DOHH2 (cell line): ENCODE measurements around the gene ABHD12B.
"Not testable (repeated sequence)": the region's sequence is repeated elsewhere in the genome, so short reads cannot be mapped to it uniquely, and the experiment has no call there.

Experiments used
- H3F3A ChIP-seq: fragments of 200-600 bp; sonication (generic), shearing (Covaris generic); 2 replicates; pipeline ENCODE4 v1.6.0; 2016; ENCODE audit warnings: antibody characterized with exemption, mild to moderate bottlenecking; ENCODE audit not compliant: control insufficient read depth, insufficient read depth
- H3K27ac ChIP-seq: fragments of 200-600 bp; sonication (generic); 2 replicates; pipeline ENCODE4 v1.5.1; 2014; ENCODE audit warnings: low read depth, mild to moderate bottlenecking, low read length, moderate library complexity
- H3K27me3 ChIP-seq: fragments of 200-600 bp; sonication (generic); 2 replicates; pipeline ENCODE4 v1.6.1; 2014; ENCODE audit warnings: mild to moderate bottlenecking, low read length, mixed read lengths; ENCODE audit not compliant: control insufficient read depth
- H3K36me3 ChIP-seq: fragments of 200-600 bp; sonication (generic); 2 replicates; pipeline ENCODE4 v1.6.1; 2014; ENCODE audit warnings: mild to moderate bottlenecking, low read length, moderate library complexity, mixed read lengths; ENCODE audit not compliant: control insufficient read depth
- H3K4me1 ChIP-seq: fragments of 200-600 bp; sonication (generic); 2 replicates; pipeline ENCODE4 v1.6.1; 2014; ENCODE audit warnings: mild to moderate bottlenecking, low read length, mixed read lengths; ENCODE audit not compliant: control insufficient read depth
- H3K4me2 ChIP-seq: fragments of 200-600 bp; sonication (generic); 2 replicates; pipeline ENCODE4 v1.6.0; 2014; ENCODE audit warnings: mild to moderate bottlenecking, low read length, moderate library complexity
- H3K4me3 ChIP-seq: fragments of 200-600 bp; sonication (generic); 2 replicates; pipeline ENCODE4 v1.5.1; 2014; ENCODE audit warnings: mild to moderate bottlenecking, low read length, mixed read lengths
- H3K79me2 ChIP-seq: fragments of 200-600 bp; sonication (generic); 2 replicates; pipeline ENCODE4 v1.6.1; 2014; ENCODE audit warnings: mild to moderate bottlenecking, low read length, mixed read lengths; ENCODE audit not compliant: control insufficient read depth
- H3K9me2 ChIP-seq: fragments of 200-600 bp; sonication (generic); replicated peaks from 2 replicates; pipeline ENCODE4 v1.6.1; 2014; ENCODE audit warnings: mild to moderate bottlenecking, low read length, mixed read lengths; ENCODE audit not compliant: control insufficient read depth
- H3K9me3 ChIP-seq: fragments of 200-600 bp; sonication (generic); 2 replicates; pipeline ENCODE4 v1.6.1; 2014; ENCODE audit warnings: antibody characterized with exemption, low read length, mixed read lengths; ENCODE audit not compliant: control insufficient read depth, insufficient read depth
- H4K20me1 ChIP-seq: fragments of 200-600 bp; sonication (generic); 2 replicates; pipeline ENCODE4 v1.6.0; 2014; ENCODE audit warnings: low read depth, mild to moderate bottlenecking, antibody characterized with exemption, low read length, moderate library complexity; ENCODE audit not compliant: control insufficient read depth, insufficient read depth
- EZH2phosphoT487 ChIP-seq: fragments of 200-600 bp; sonication (generic); IDR thresholded peaks from 2 replicates; pipeline ENCODE4 v1.6.1; 2017; ENCODE audit warnings: borderline replicate concordance, mild to moderate bottlenecking, antibody characterized with exemption, low read length, moderate library complexity, mixed read lengths
- TF ChIP-seq, protein P1 (sequence below): fragments of 200-600 bp; sonication (generic); IDR thresholded peaks from one replicate; pipeline ENCODE4 v1.5.1; 2014; ENCODE audit warnings: antibody characterized with exemption, mild to moderate bottlenecking, low read depth, low read length; ENCODE audit not compliant: poor library complexity, severe bottlenecking

Gene ABHD12B

DNA sequence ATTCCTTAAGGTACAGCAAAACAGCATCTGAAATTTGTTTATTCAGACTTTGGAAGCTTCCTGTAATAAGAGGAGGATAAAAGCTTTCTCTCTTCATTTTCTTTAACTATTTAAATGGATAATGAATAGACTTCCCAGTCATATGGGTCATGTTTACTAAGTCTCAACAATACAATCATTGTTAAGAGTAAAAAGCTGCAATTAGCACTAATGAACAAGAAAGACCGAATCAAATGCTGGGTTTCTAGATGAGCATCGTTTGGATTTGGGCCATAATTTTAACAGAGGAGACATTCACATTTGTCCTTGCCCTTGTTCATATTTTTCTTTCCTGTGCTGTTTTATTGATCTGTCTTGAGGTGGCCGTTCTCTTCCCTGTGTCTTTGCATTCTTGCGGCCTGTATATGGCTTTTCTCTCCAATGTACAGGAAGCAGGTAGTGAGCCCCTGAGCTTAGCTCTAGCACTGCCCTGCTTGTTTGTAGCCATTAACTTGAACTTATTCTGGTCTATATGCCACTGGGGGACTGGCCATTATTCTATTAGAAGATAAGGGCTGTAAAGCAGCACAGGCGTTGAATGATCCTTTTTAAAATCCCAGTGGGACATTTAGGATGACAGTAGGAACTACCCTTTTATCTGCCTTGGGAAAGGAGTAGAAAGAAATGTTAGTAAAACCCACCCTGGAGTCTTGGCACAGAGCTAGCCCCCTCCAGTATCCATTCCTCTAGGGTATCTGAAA, 34.6 kb downstream of the ABHD12B start:
- Histone ChIP-seq H3K4me3 (no peak overlapping the region), H3K9me3 (no peaks in the 10 kb centered on the region), H3K27me3 (no peaks in the 10 kb centered on the region), H4K20me1 (no peaks in the 10 kb centered on the region), H3K79me2 (no peaks in the 10 kb centered on the region), H3F3A (no peaks in the 10 kb centered on the region), H3K27ac (no peak overlapping the region), H3K4me2 (no peak overlapping the region), H3K36me3 (no peaks in the 10 kb centered on the region), H3K9me2 (no peaks in the 10 kb centered on the region), H3K4me1 (peaks cover 5% of the 10 kb centered on the region)
- TF ChIP-seq, protein P1, sequence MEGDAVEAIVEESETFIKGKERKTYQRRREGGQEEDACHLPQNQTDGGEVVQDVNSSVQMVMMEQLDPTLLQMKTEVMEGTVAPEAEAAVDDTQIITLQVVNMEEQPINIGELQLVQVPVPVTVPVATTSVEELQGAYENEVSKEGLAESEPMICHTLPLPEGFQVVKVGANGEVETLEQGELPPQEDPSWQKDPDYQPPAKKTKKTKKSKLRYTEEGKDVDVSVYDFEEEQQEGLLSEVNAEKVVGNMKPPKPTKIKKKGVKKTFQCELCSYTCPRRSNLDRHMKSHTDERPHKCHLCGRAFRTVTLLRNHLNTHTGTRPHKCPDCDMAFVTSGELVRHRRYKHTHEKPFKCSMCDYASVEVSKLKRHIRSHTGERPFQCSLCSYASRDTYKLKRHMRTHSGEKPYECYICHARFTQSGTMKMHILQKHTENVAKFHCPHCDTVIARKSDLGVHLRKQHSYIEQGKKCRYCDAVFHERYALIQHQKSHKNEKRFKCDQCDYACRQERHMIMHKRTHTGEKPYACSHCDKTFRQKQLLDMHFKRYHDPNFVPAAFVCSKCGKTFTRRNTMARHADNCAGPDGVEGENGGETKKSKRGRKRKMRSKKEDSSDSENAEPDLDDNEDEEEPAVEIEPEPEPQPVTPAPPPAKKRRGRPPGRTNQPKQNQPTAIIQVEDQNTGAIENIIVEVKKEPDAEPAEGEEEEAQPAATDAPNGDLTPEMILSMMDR = no peak
- TF ChIP-seq EZH2phosphoT487 = no peak

- H3F3A ChIP-seq = no peaks in the 10 kb centered on the region
- H3K4me3 ChIP-seq = no peak overlapping the region
- H4K20me1 ChIP-seq = no peaks in the 10 kb centered on the region
- no peaks in the 10 kb centered on the region for H3K79me2 ChIP-seq
- H3K36me3 ChIP-seq = no peaks in the 10 kb centered on the region
- no peak overlapping the region for H3K4me2 ChIP-seq
- H3K4me1 ChIP-seq = no peaks in the 10 kb centered on the region
- no peaks in the 10 kb centered on the region for H3K9me3 ChIP-seq
- TF ChIP-seq, protein P1 = no peak
- no peak for TF ChIP-seq EZH2phosphoT487
- no peaks in the 10 kb centered on the region for H3K9me2 ChIP-seq
- H3K27ac ChIP-seq = no peak overlapping the region
- no peaks in the 10 kb centered on the region for H3K27me3 ChIP-seq
Measured at GRCh38 chr14:50910495-50911420, 38.9 kb downstream of the ABHD12B start.

DNA sequence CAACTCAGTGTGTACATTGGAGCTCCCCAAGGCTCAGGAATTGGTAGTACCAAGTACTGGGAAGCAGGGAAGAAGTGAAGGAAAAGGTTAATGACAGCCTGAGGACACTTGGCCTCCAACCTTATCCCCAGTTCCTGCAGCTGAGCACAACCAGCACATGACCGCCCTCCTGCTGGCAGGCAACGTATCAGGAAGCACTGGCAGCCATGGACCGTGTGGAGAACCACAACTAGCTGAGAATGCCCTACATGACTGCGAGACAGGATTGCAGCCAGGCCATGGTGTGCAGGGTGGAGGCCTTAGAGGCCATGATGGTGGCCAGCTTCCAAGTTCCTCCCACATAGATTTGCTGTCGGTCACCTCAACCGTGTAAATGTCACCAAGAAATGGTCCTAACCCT, 45.6 kb downstream of the ABHD12B start:
- no peaks in the 10 kb centered on the region for H3K36me3 ChIP-seq
- H3K27me3 ChIP-seq = no peaks in the 10 kb centered on the region
- H3K4me1 ChIP-seq = no peaks in the 10 kb centered on the region

DNA sequence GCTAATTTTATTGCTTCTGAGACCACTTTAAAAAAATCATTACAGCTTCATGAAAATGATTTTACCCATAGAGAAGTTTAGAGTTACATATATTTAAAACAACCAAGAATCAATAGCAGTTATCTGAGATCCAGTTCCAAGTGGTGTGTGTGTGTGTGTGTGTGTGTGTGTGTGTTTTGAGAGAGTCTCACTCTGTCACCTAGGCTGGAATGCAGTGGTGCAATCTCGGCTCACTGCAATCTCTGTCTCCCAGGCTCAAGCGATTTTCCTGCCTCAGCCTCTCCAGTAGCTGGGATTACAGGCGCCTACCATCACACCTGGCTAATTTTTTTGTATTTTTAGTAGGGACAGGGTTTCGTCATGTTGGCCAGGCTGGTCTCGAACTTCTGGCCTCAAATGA, 47.7 kb downstream of the ABHD12B start:
- not testable (repeated sequence) for H3K4me3 ChIP-seq, H4K20me1 ChIP-seq, H3K4me1 ChIP-seq, H3F3A ChIP-seq, H3K4me2 ChIP-seq, H3K27me3 ChIP-seq, H3K27ac ChIP-seq, H3K9me3 ChIP-seq, H3K9me2 ChIP-seq, H3K79me2 ChIP-seq, H3K36me3 ChIP-seq

More for the DNA sequence above, 45.6 kb downstream of the ABHD12B start:
- Histone ChIP-seq H4K20me1 (no peaks in the 10 kb centered on the region), H3K4me3 (no peak overlapping the region), H3K79me2 (no peaks in the 10 kb centered on the region), H3K4me2 (no peak overlapping the region), H3F3A (no peaks in the 10 kb centered on the region), H3K27ac (no peak overlapping the region), H3K9me2 (no peaks in the 10 kb centered on the region), H3K9me3 (no peaks in the 10 kb centered on the region)
- TF ChIP-seq EZH2phosphoT487 = no peak
- TF ChIP-seq, protein P1 = no peak
